ENCODE measurements around the gene JAZF1. TPM values are rescaled to one million over a fixed set of nuclear protein-coding genes. Genes with fewer than 3 reads are reported as not detected.
A peak's percentile ranks its signal among the peaks of the same experiment; 100 is the strongest.
"Not testable (repeated sequence)": the region's sequence is repeated elsewhere in the genome, so short reads cannot be mapped to it uniquely, and the experiment has no call there.

The JAZF1 gene
- total RNA-seq, 1 experiment from 2014 or later = 36.6 TPM

DNA sequence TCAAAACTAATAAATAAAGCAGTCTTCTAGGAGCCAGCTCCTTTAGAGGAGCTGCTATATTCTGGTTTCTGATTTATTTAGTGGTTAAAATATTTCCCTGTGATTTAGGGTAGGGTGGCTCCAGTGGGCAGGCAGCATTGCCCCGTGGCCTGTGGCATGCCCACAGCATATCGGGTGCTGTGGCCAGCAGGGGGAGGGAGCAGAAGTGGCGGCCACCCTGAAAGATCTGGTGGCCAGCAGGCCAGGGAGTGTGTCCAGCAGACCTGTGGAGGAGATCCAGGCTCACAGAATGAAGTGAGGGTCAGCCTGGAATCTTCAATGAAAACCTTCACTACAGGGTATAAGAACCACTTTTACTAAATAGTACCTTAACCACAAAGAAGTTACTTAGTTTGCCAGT is 251.5 kb downstream of the JAZF1 start:
- Histone ChIP-seq H3K27ac (no peak overlapping the region), H3K4me3 (no peak overlapping the region), H3K9me3 (replicated peaks) (no peaks in the 10 kb centered on the region), H3K4me1 (replicated peaks) (peaks cover 6% of the 10 kb centered on the region), H3K36me3 (no peaks in the 10 kb centered on the region), H3K27me3 (replicated peaks) (no peaks in the 10 kb centered on the region)
- no peak for DNase-seq (ENCODE audit: low read depth in 1 of 2, low spot score in 2 of 2)

GRCh38 chr7:27928001-27928400 is 252.6 kb downstream of the JAZF1 start:
- no peak for DNase-seq (ENCODE audit: low read depth in 1 of 2, low spot score in 2 of 2)
- Histone ChIP-seq H3K27ac (no peak overlapping the region), H3K9me3 (replicated peaks) (no peaks in the 10 kb centered on the region), H3K4me3 (no peak overlapping the region), H3K36me3 (no peaks in the 10 kb centered on the region), H3K27me3 (replicated peaks) (no peaks in the 10 kb centered on the region), H3K4me1 (replicated peaks) (peaks cover 6% of the 10 kb centered on the region)

GRCh38 chr7:27925573-27926201 is 254.9 kb downstream of the JAZF1 start:
- no peak for DNase-seq (ENCODE audit: low read depth in 1 of 2, low spot score in 2 of 2)

DNA sequence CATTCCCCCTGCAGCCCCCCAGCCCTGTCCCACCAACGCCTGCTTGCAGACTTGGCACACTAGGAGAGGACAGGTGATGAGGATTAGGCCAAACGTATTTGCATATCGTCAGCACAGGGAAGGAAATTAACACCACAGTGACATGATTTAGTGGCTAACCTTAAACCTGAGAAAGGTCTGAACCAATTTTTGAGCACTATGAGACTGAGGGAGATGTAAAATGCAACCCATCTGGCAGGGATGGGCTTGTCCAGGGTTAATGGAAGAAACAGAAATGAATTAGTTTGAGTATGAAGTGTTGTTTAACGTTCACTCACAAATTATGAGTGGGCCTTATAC is 257.0 kb downstream of the JAZF1 start:
- no peak for DNase-seq (ENCODE audit: low read depth in 1 of 2, low spot score in 2 of 2)
- Histone ChIP-seq H3K36me3 (no peaks in the 10 kb centered on the region), H3K9me3 (replicated peaks) (no peaks in the 10 kb centered on the region), H3K4me3 (no peak overlapping the region), H3K4me1 (replicated peaks) (peaks cover 18% of the 10 kb centered on the region), H3K27me3 (replicated peaks) (no peaks in the 10 kb centered on the region), H3K27ac (no peak overlapping the region)

More at GRCh38 chr7:27925573-27926201, 254.9 kb downstream of the JAZF1 start:
- Histone ChIP-seq H3K27ac (no peak overlapping the region), H3K27me3 (replicated peaks) (no peaks in the 10 kb centered on the region), H3K4me1 (replicated peaks) (peaks cover 9% of the 10 kb centered on the region), H3K36me3 (no peaks in the 10 kb centered on the region), H3K9me3 (replicated peaks) (no peaks in the 10 kb centered on the region), H3K4me3 (no peak overlapping the region)

DNA sequence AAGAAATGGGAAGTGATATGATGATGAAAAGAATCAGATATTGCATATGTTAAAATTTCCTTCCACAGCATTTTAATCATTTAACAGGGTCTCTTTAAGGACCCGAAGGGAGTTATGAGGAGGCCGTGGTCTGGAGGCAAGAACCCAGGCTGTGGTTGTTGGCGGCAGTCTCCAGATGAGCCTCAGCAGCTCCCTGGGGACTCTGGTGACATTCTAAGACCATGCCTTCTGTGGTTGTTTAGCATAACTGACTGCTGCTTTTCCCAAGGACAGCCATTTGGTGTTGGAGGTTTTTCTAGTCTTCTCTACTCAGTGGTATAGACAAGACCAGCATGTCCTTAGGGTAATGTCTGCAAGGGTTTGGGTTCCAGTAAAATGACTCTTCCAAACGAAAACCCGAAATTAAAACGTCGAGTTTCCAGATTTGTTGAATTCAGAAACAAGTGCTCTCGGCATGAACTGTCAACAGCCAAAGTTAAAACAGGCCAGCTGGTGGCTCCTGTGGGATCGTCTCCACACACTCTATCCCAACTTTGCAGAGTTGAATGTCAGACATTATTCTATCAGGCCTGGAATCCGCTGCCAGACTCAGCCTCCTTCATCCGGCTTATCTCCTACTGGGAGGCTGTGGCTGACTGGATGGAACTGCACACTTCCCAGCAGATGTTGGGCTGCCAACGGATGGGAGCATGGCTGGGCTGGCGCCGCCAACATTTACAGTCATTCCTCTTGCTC is 257.5 kb downstream of the JAZF1 start:
- Histone ChIP-seq H3K9me3 (replicated peaks) (no peaks in the 10 kb centered on the region), H3K27me3 (replicated peaks) (no peaks in the 10 kb centered on the region), H3K27ac (no peak overlapping the region), H3K36me3 (no peaks in the 10 kb centered on the region), H3K4me3 (no peak overlapping the region), H3K4me1 (replicated peaks) (peaks cover 23% of the 10 kb centered on the region)
- DNase-seq (ENCODE audit: low read depth in 1 of 2, low spot score in 2 of 2) = no peak

DNA sequence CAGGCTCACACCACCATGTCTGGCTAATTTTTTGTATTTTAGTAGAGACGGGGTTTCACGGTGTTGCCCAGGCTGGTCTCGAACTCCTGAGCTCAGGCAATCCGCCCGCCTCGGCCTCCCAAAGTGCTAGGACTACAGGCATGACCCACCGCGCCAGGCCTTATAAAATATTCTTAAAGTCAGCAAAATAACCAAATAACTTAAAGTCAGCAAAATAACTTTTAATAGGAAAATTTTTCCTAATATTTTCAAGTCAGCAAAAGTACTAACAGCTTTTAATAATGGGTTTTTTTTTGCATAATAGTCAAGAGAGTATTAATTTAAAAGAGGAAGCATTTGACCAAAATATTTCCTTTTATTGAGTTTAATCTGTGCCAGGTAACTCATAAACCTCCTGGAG is 258.2 kb downstream of the JAZF1 start:
- H3K4me3 ChIP-seq; H3K9me3 ChIP-seq (replicated peaks); H3K36me3 ChIP-seq; H3K27ac ChIP-seq; H3K27me3 ChIP-seq (replicated peaks); DNase-seq (ENCODE audit: low read depth in 1 of 2, low spot score in 2 of 2): not testable (repeated sequence)
- peaks cover 29% of the 10 kb centered on the region for H3K4me1 ChIP-seq (replicated peaks)

GRCh38 chr7:27921081-27921836 is 259.3 kb downstream of the JAZF1 start:
- Histone ChIP-seq H3K4me3 (no peak overlapping the region), H3K27me3 (replicated peaks) (no peaks in the 10 kb centered on the region), H3K4me1 (replicated peaks) (peaks cover 40% of the 10 kb centered on the region), H3K27ac (peak overlapping the region; percentile 3; the same call in 1 of the 2 replicates), H3K36me3 (peaks cover 3% of the 10 kb centered on the region; the same call in 1 of the 2 replicates), H3K9me3 (replicated peaks) (peaks cover 3% of the 10 kb centered on the region)
- peak; percentile 67 to 85 for DNase-seq (ENCODE audit: low read depth in 1 of 2, low spot score in 2 of 2)

DNA sequence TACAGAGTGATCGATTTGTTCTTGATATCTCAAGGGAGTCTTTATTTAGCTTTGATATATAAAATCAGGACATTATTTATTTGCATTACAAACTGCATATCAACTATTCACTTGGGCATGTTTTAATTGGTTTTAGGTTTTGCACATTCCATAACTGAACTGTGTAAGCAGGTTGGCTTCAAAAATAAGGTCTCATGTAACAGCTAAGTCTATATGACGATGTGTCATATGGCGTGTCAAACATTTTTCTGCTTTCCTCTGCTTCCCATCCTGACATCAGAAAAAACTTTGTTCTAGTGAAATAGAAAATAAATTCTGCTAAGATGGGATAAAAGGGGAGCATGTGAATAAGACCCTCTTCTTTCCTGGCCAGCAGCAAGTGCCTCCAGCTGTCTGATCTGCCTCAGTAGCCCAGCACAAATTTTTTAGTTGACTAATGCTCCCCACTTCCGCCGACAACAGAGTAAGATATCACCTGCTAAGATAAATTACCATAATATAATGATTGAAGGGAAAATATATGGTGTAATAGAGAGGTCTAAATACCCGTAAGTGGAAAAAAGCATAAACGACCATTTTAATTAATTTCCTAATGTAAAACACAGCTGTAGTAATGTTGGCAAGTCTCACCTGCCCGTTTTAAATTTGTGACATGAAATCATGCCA is 260.2 kb downstream of the JAZF1 start:
- no peak for DNase-seq (ENCODE audit: low read depth in 1 of 2, low spot score in 2 of 2)
- Histone ChIP-seq H3K9me3 (replicated peaks) (peaks cover 3% of the 10 kb centered on the region), H3K4me3 (no peak overlapping the region), H3K27ac (peak overlapping the region; percentile 3; the same call in 1 of the 2 replicates), H3K4me1 (replicated peaks) (peaks cover 40% of the 10 kb centered on the region), H3K36me3 (peaks cover 3% of the 10 kb centered on the region; the same call in 1 of the 2 replicates), H3K27me3 (replicated peaks) (no peaks in the 10 kb centered on the region)

DNA sequence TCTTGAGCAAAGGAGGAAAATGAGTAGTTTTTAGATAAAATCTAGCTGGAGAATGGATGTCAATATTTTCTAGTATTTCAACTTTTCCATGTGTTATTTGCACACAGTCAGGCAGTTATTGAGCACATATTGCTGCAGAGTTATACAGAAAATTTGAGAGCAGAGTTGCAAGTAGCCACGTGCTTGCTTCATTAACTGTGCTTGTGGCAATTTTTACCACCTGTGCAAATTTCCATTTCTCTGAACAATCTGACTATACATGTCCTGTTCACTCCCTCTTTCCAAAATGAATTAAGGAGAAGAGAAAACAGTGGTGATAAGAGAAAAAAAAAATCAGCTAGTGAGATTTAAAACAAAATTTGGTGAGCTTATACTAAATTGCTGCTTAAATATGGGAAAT is 262.1 kb downstream of the JAZF1 start:
- Histone ChIP-seq H3K9me3 (replicated peaks) (peaks cover 3% of the 10 kb centered on the region), H3K27me3 (replicated peaks) (no peaks in the 10 kb centered on the region), H3K4me3 (no peak overlapping the region), H3K27ac (peak overlapping the region; percentile 61), H3K36me3 (peaks cover 3% of the 10 kb centered on the region; the same call in 1 of the 2 replicates), H3K4me1 (replicated peaks) (peaks cover 34% of the 10 kb centered on the region)
- DNase-seq (ENCODE audit: low read depth in 1 of 2, low spot score in 2 of 2) = no peak

DNA sequence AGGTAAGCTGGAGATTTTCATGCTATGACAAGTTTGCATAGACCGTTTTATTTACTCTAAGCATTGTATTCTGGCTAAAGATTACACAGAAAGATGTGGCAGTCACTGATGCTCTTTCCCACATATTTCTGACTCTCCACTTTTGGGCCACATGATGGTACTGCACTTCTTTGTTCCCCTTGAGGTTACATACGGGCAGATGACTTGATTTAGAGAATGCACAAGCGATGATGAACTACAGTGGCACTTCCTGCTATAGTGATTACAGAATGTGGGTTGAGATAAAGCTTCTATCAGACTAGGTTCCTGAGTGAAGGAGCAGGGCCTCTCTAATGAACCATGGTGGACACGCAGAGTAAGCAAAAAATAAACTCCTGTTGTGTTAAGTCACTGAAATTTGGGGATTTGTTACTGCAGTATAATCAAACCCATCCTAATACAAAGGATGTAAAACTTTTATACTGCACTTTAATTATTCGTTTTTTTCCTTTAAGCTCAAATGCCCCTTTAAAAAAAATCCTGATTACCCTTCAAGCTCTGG is 262.8 kb downstream of the JAZF1 start:
- peaks cover 34% of the 10 kb centered on the region for H3K4me1 ChIP-seq (replicated peaks)
- H3K36me3 ChIP-seq = peaks cover 3% of the 10 kb centered on the region; the same call in 1 of the 2 replicates
- H3K4me3 ChIP-seq = no peak overlapping the region
- H3K9me3 ChIP-seq (replicated peaks) = peaks cover 3% of the 10 kb centered on the region
- peak; percentile 69 to 85 for DNase-seq (ENCODE audit: low read depth in 1 of 2, low spot score in 2 of 2)
- peak overlapping the region; percentile 74 for H3K27ac ChIP-seq
- H3K27me3 ChIP-seq (replicated peaks) = no peaks in the 10 kb centered on the region

DNA sequence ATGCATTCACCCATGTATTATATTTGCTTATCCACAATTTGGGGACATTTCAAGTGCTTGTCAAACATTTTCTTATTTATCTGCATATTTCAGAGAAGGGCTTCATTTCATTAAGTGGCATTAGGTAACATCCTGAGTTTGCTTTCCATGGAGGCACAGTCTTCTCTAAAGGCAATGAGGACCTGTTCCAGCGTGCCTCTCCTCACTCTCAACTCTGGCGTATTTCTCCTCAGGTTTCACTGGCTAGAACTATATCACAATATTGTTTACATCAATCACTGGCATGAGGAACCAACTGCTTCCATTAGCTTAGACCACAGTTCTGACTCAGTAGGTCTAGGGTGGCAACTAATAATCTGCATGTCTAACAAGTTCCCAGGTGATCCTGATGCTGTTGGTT is 263.5 kb downstream of the JAZF1 start:
- no peak overlapping the region for H3K4me3 ChIP-seq
- H3K27ac ChIP-seq = peak overlapping the region; percentile 74
- H3K4me1 ChIP-seq (replicated peaks) = peaks cover 34% of the 10 kb centered on the region
- H3K36me3 ChIP-seq = peaks cover 3% of the 10 kb centered on the region; the same call in 1 of the 2 replicates
- H3K9me3 ChIP-seq (replicated peaks) = peaks cover 3% of the 10 kb centered on the region
- DNase-seq (ENCODE audit: low read depth in 1 of 2, low spot score in 2 of 2) = no peak
- H3K27me3 ChIP-seq (replicated peaks) = no peaks in the 10 kb centered on the region

- Histone ChIP-seq H3K9me3 (replicated peaks) (peaks cover 3% of the 10 kb centered on the region), H3K27me3 (replicated peaks) (no peaks in the 10 kb centered on the region), H3K4me3 (no peak overlapping the region), H3K36me3 (peaks cover 3% of the 10 kb centered on the region; the same call in 1 of the 2 replicates), H3K4me1 (replicated peaks) (peaks cover 34% of the 10 kb centered on the region), H3K27ac (no peak overlapping the region)
- DNase-seq (ENCODE audit: low read depth in 1 of 2, low spot score in 2 of 2) = no peak
Measured at GRCh38 chr7:27916372-27916771, 264.2 kb downstream of the JAZF1 start.

- H3K9me3 ChIP-seq (replicated peaks) = peaks cover 3% of the 10 kb centered on the region
- DNase-seq (ENCODE audit: low read depth in 1 of 2, low spot score in 2 of 2) = no peak
- peaks cover 3% of the 10 kb centered on the region; the same call in 1 of the 2 replicates for H3K36me3 ChIP-seq
- no peak overlapping the region for H3K4me3 ChIP-seq
- H3K27me3 ChIP-seq (replicated peaks) = no peaks in the 10 kb centered on the region
- H3K27ac ChIP-seq = no peak overlapping the region
- H3K4me1 ChIP-seq (replicated peaks) = peaks cover 37% of the 10 kb centered on the region
Measured at GRCh38 chr7:27914409-27914808, 266.2 kb downstream of the JAZF1 start.
